HG03060 (cell line): ENCODE measurements around the gene TMEM161A.
"Not testable (repeated sequence)": the region's sequence is repeated elsewhere in the genome, so short reads cannot be mapped to it uniquely, and the experiment has no call there.

ENCODE experiments used
- ATAC-seq: cut with Tn5 transposase; IDR thresholded peaks from one replicate; pipeline ENCODE4 v1.9.1; 2021; ENCODE audit warnings: low read depth, moderate number of reproducible peaks; ENCODE audit not compliant: unreplicated experiment

Gene TMEM161A

GRCh38 chr19:19155495-19156219 lies 17.4 kb upstream of the TMEM161A start:
- peak; percentile 39 for ATAC-seq

GRCh38 chr19:19154768-19155494 lies 16.7 kb upstream of the TMEM161A start:
- ATAC-seq = no peak

- no peak for ATAC-seq
Observed at GRCh38 chr19:19152668-19153384, 14.5 kb upstream of the TMEM161A start.

DNA sequence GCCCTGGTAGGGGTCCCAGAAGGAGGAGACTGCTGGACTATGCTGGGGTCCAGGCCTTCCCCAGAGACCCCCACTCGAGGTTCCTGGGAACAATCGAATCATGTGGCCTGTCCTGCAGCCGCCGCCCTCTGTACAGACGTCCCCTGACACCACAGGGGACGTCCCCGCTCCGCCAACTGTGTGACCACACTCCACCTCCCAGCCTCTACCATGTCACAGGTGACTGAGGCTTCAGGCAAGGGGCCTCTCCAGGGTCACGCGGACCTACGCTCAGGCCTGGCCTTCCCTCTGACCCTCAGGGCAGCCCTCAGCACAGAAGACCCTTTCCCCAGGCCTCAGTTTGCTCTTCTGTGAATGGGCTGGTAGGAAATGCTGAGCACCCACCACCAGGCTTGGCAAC lies 13.1 kb upstream of the TMEM161A start:
- ATAC-seq = no peak

DNA sequence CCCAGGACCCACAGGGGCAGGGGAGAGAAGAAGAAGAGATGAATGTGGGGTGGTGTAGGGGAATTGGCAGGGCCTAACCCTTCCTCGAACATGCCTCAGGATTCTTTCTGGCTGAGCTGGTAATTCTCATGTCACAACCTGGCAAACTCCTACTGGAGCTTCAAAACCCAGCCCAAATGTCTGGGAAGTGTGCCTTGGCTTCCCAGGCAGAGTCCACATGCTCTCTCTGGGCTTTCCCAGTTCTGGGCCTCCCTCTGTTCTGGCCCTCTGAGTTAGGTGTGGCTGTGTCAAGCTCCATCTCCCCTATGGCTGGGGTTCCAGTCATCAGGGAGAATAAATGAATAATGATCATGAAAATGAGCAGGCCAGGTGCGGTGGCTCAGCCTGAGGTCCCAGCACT lies 11.2 kb upstream of the TMEM161A start:
- no peak for ATAC-seq

GRCh38 chr19:19148504-19148903 lies 10.2 kb upstream of the TMEM161A start:
- ATAC-seq = not testable (repeated sequence)

DNA sequence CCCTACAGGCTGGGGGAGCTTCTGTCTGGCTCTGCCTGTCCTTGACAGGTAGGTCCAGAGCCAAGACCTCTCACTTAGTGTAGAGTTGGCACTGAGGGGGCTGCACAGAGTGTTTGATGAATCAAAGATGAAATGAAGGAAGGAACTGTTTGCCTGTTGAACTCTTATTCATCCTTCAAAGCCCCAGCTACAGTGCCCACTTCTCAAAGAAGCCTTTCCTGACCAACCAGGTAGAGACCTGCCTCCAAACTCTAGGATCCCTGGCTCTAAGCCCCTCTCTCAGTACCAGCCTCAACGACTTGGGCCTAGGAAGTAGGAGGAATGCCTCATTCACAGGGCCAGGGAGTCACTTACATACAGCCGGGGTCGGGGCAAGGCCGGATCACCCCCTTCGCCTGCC lies 9.1 kb upstream of the TMEM161A start:
- no peak for ATAC-seq

- ATAC-seq = no peak
Observed at GRCh38 chr19:19146865-19147264, 8.6 kb upstream of the TMEM161A start.

DNA sequence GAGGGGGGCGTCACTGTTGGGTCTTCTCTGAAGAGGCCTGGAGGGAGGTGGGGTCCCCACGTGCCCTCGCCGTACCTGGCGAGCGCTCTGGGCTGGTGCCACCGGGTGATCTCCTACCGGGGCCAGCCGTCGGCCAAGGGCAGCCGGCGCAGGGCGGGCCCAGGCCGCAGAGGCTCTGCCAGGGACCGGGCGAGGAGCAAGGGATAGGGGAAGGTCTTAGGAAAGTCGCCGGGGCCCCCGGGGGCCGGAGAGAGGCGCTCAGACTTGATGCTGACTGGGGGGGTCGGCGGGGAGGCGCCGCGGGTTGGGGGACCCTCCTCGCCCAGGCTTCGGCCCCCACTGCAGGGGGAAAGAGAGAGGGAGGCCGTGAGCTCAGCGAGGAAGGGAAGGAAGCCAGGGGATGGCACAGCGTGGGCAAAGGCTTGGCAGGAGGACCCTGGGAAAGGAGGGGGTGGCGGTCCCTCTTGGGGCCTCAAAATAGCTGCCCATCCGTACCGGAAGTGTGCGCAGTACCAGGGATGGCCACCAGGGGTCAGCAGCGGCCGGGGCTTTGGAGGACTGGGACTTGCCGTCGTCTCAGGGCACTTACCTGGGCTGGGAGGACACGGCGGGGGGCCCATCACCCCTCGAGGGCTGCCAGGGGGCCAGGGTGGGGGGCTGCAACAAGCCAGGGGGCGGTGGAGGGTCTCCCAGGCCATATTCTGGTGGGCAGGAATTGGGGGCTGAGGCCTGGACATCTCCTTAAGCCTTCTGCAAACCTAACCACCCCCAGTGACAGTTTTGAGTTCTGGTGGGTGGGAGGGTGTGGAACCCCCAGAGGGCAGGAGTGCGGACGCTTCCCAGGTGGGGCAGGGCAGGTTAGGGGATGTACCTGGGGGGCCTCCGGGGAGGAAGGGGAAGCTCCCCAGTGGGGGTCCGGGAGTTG lies 7.7 kb upstream of the TMEM161A start:
- no peak for ATAC-seq

DNA sequence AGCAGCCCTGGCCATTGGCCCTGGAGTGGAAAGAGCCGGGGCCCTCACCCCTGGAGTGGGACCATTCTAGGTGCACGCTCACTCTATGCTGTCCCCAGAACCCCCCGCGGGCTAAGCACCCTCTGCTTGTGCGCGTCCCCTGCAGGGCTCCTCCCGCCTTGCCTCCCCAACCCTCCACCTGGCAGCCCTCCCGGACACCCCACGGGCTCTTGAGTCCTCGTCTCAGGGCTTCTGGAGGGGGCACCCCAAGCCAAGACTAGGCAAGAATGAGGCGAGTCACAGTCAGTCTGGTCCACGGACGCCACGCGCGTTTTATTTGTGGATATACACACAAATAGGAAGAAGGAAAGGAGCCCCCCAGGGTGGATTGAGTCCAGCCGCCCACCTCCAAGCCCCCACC lies 7.0 kb upstream of the TMEM161A start:
- no peak for ATAC-seq

DNA sequence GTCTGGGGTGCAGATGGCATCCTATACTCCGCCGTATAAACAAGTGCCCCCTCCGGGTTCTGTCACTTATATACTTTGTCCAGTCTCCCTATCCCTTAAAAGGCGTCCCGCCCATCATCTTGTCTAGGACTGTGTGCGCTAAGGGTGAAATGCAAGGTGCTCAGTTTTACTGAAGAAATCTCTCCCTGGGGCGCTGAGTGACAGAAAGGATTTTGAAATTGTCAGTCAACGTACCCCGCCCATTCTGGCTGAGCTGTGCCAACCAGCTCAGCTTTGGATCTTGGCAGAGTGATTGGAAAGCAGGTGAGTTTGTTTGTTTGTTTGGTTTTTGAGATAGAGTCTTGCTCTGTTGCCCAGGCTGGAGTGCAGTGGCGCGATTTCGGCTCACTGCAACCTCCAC lies 4.1 kb upstream of the TMEM161A start:
- ATAC-seq = no peak

- ATAC-seq = no peak
Observed at GRCh38 chr19:19140476-19140875, 2.2 kb upstream of the TMEM161A start.

- ATAC-seq = no peak
Observed at GRCh38 chr19:19139876-19140229, 1.6 kb upstream of the TMEM161A start.

GRCh38 chr19:19137556-19138108 lies 646 bp downstream of the TMEM161A start:
- no peak for ATAC-seq

DNA sequence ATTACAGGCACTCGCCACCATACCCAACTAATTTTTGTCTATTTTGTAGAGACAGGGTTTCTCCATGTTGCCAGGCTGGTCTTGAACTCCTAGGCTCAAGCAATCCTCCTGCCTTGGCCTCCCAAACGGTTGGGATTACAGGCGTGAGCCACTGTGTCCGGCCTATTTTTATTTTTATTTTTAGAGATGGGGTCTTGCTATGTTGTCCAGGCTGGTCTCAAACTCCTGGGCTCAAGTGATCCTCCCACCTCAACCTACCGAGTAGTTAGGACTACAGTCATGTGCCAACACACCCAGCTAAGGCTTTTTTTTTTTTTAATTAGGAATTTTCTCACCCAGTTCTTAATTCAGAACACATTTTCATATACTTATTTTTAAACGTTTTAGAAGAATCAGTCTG lies 2.6 kb downstream of the TMEM161A start:
- ATAC-seq = not testable (repeated sequence)

DNA sequence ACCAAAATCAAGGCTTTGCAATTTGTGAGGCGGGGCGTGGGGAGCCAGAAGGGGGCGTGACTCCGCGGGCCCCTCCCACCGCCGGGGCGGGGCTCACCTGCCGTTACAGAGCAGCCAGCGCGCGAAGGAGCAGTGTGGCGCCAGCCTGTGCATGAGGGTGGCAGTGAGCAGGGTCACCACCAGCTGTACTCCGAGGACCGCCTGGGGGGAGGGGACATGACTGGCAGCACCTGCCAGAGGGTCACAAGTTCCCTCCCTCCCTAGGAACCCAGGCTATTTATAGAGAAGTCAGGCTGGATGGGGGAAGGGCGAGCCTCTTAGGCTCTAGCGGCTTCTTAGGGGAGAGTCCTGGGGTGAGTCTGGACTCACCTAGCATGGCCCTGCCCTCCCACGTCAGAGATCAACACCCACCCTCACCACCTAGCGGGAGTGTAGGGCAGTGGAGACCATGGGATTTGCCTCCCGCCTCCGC lies 3.6 kb downstream of the TMEM161A start:
- ATAC-seq = no peak

GRCh38 chr19:19133985-19134384 lies 4.3 kb downstream of the TMEM161A start:
- no peak for ATAC-seq

- ATAC-seq = no peak
Observed at GRCh38 chr19:19132912-19133311, 5.4 kb downstream of the TMEM161A start.

- no peak for ATAC-seq
Observed at GRCh38 chr19:19131989-19132388, 6.3 kb downstream of the TMEM161A start.

- ATAC-seq = no peak
Observed at GRCh38 chr19:19126102-19126501, 12.2 kb downstream of the TMEM161A start.
